GM18499 (cell line): ENCODE measurements around the gene MAK.
A peak's percentile ranks its signal among the peaks of the same experiment; 100 is the strongest.
"Not testable (repeated sequence)": the region's sequence is repeated elsewhere in the genome, so short reads cannot be mapped to it uniquely, and the experiment has no call there.

Experiments used
- ATAC-seq: cut with Tn5 transposase; IDR thresholded peaks from one replicate; pipeline ENCODE4 v1.9.1; 2021; ENCODE audit warnings: moderate number of reproducible peaks; ENCODE audit not compliant: insufficient read depth, unreplicated experiment

The MAK gene

GRCh38 chr6:10736731-10737130 lies 101.6 kb downstream of the MAK start:
- ATAC-seq = no peak

- no peak for ATAC-seq
These were observed 104.5 kb downstream of the MAK start for GRCh38 chr6:10733863-10734262.

- no peak for ATAC-seq
These were observed 105.1 kb downstream of the MAK start for GRCh38 chr6:10733151-10733715.

GRCh38 chr6:10730254-10730653 lies 108.1 kb downstream of the MAK start:
- no peak for ATAC-seq

- no peak for ATAC-seq
These were observed 112.6 kb downstream of the MAK start for GRCh38 chr6:10725716-10726115.

GRCh38 chr6:10725044-10725443 lies 113.3 kb downstream of the MAK start:
- no peak for ATAC-seq

- no peak for ATAC-seq
These were observed 114.8 kb downstream of the MAK start for GRCh38 chr6:10723567-10723881.

- peak; percentile 84 for ATAC-seq
These were observed 115.3 kb downstream of the MAK start, which contains the start of gene TMEM14C for GRCh38 chr6:10722820-10723566. TMEM14C (plus strand) TSS chr6:10723070; CDS start chr6:10724614, 1,544 bp downstream.

- ATAC-seq = no peak
These were observed 115.8 kb downstream of the MAK start for GRCh38 chr6:10722570-10722819.

- ATAC-seq = no peak
These were observed 116.3 kb downstream of the MAK start for GRCh38 chr6:10721850-10722569.

- not testable (repeated sequence) for ATAC-seq
These were observed 117.1 kb downstream of the MAK start for GRCh38 chr6:10720960-10721849.

GRCh38 chr6:10720265-10720959 lies 117.9 kb downstream of the MAK start:
- no peak for ATAC-seq

- ATAC-seq = no peak
These were observed 118.4 kb downstream of the MAK start for GRCh38 chr6:10719964-10720264.

- ATAC-seq = no peak
These were observed 118.9 kb downstream of the MAK start for GRCh38 chr6:10719296-10719963.

GRCh38 chr6:10713962-10714361 lies 124.4 kb downstream of the MAK start:
- ATAC-seq = no peak
